Kidney (tissue), 14 donors: ENCODE results near the gene HOTAIR. TPM values are rescaled to one million over a fixed set of nuclear protein-coding genes. Genes with fewer than 3 reads are reported as not detected.

Experiments used
- DNase-seq, 5 donors: peaks; one replicate each; pipeline ENCODE4 v3.0.0-alpha.2; 2013 to 2020
- FAIRE-seq: peaks from 2 replicates; lab custom pipeline; 2012; peaks lifted over from hg19 to GRCh38; lab: Jason Lieb, UNC
- H3K27ac ChIP-seq, 2 donors: one replicate each; pipeline ENCODE4 v1.7.0; 2013; ENCODE audit warnings: low read depth in 2 of 2, low read length in 2 of 2, inconsistent platforms in 1 of 2
- H3K27me3 ChIP-seq: one replicate; pipeline ENCODE4 v1.7.1; 2013; ENCODE audit warnings: low read length, inconsistent platforms; ENCODE audit not compliant: control insufficient read depth, insufficient read depth
- H3K36me3 ChIP-seq, 3 donors: one replicate each; pipeline versions ENCODE4 v1.7.0 to v1.7.1; 2013; ENCODE audit warnings: low read length in 3 of 3, control low read depth in 1 of 3, inconsistent platforms in 1 of 3; ENCODE audit not compliant: insufficient read depth in 3 of 3, control insufficient read depth in 2 of 3
- H3K4me1 ChIP-seq, 3 donors: one replicate each; pipeline versions ENCODE4 v1.7.0 to v1.7.1; 2013; ENCODE audit warnings: low read length in 3 of 3, inconsistent platforms in 1 of 3, low read depth in 1 of 3; ENCODE audit not compliant: control insufficient read depth in 2 of 3, insufficient read depth in 2 of 3
- H3K4me3 ChIP-seq, 3 donors: one replicate each; pipeline versions ENCODE4 v1.7.0 to v1.8.1; 2013; ENCODE audit warnings: low read length in 3 of 3, control low read depth in 1 of 3, inconsistent platforms in 1 of 3
- H3K9ac ChIP-seq, 3 donors: one replicate each; pipeline versions ENCODE4 v1.7.0 to v1.7.1; 2013; ENCODE audit warnings: low read length in 3 of 3, control low read depth in 1 of 3, inconsistent platforms in 1 of 3
- H3K9me3 ChIP-seq, 3 donors: one replicate each; pipeline versions ENCODE4 v1.7.0 to v1.7.1; 2013; ENCODE audit warnings: low read length in 3 of 3, control low read depth in 1 of 3, inconsistent platforms in 1 of 3; ENCODE audit not compliant: control insufficient read depth in 2 of 3, insufficient read depth in 1 of 3
- CTCF ChIP-seq: IDR thresholded peaks from 3 replicates; pipeline ENCODE4 v1.5.1; 2012; ENCODE audit warnings: mild to moderate bottlenecking, moderate library complexity, borderline replicate concordance; ENCODE audit not compliant: insufficient read depth; ENCODE audit errors: extremely low read depth
- intact Hi-C: fragments of 100-400 bp; cut with DNase I; formaldehyde crosslinking; loops from one replicate; pipeline ENCODE4 v1.11.1; 2022
- polyA plus RNA-seq: library from polyadenylated mRNA; stranded (reverse); fragments of 350-450 nt; fragmentation: Illumina TruSeq; extraction: RNeasy Lipid Tissue Mini Kit (QIAGEN cat#74804); gene quantifications from one replicate; pipeline ENCODE4 v1.2.3, GENCODE V29; 2014; ENCODE audit warnings: low read depth, low replicate concordance; ENCODE audit not compliant: insufficient read depth
- total RNA-seq: library from RNA; stranded (reverse); fragmentation: NEBNext Ultra II Directional; extraction: Animal tissue kit (Norgen Biotek cat#: 25700); gene quantifications from one replicate; pipeline ENCODE4 v1.2.1, GENCODE V29; 2021
- donor health status: control.
- donor health status: control.
- donor health status: control.
- donor health status: control.
- donor health status: control.
- donor health status: DM: yes; HTN: yes; CAD: no.
- donor health status: Normal renal cell carcinoma (clear cell type).

HOTAIR gene
- total and polyA plus RNA-seq, 2 donors from 2014 or later: 0.52 to 0.76 TPM

GRCh38 chr12:54005531-54005852, 30.7 kb upstream of the HOTAIR start:
- Histone ChIP-seq H3K4me3 (peak overlapping the region in 1 of 3 donors; percentile 39), H3K36me3 (no peaks in the 10 kb centered on the region), H3K9ac (peak overlapping the region in 2 of 3 donors; percentile 41 to 61), H3K9me3 (no peaks in the 10 kb centered on the region), H3K4me1 (peaks cover 6 to 28% (median 14%) of the 10 kb centered on the region in 3 donors), H3K27me3 (peaks cover 4% of the 10 kb centered on the region), H3K27ac (peak overlapping the region; percentile 49 to 71)
- TF ChIP-seq CTCF: no peak
- intact Hi-C loops: no loop called here
- DNase-seq: peak in 4 of 5 donors; percentile 71 to 84 (median 80)
- no peak for FAIRE-seq

- FAIRE-seq (no peak), DNase-seq (peak in 4 of 5 donors; percentile 68 to 92 (median 85))
- peaks cover 4% of the 10 kb centered on the region for H3K27me3 ChIP-seq
- no peaks in the 10 kb centered on the region for H3K36me3 ChIP-seq
- no peaks in the 10 kb centered on the region for H3K9me3 ChIP-seq
- H3K27ac ChIP-seq: peak overlapping the region; percentile 49 to 71
- TF ChIP-seq CTCF: no peak
- peak overlapping the region in 1 of 3 donors; percentile 61 for H3K9ac ChIP-seq
- intact Hi-C loops: loop anchor here (5.0 kb wide), 1 partner anchor 197 kb away; no protein-coding TSS in a partner anchor
- peaks cover 6 to 28% (median 14%) of the 10 kb centered on the region in 3 donors for H3K4me1 ChIP-seq
- H3K4me3 ChIP-seq: peak overlapping the region in 2 of 3 donors; percentile 11 to 39
These were observed 30.2 kb upstream of the HOTAIR start for GRCh38 chr12:54004841-54005530.

GRCh38 chr12:54004063-54004840, 29.5 kb upstream of the HOTAIR start:
- peaks cover 4% of the 10 kb centered on the region for H3K27me3 ChIP-seq
- peak overlapping the region in 1 of 3 donors; percentile 51 for H3K9ac ChIP-seq
- peak overlapping the region in 1 of 3 donors; percentile 39 for H3K4me3 ChIP-seq
- DNase-seq: peak in 1 of 5 donors; percentile 62
- H3K9me3 ChIP-seq: no peaks in the 10 kb centered on the region
- FAIRE-seq: no peak
- peak overlapping the region; percentile 49 to 71 for H3K27ac ChIP-seq
- intact Hi-C loops: loop anchor here (5.0 kb wide), 1 partner anchor 198 kb away; no protein-coding TSS in a partner anchor
- H3K4me1 ChIP-seq: peaks cover 6 to 25% (median 11%) of the 10 kb centered on the region in 3 donors
- H3K36me3 ChIP-seq: no peaks in the 10 kb centered on the region
- TF ChIP-seq CTCF: no peak
